HTR-8/SVneo (cell line): ENCODE results near the gene SLAMF9.

Source experiments
- DNase-seq: peaks from one replicate; pipeline ENCODE4 v3.0.0; 2011; ENCODE audit warnings: low spot score, mixed read lengths; ENCODE audit not compliant: insufficient read length
- FAIRE-seq: peaks from 2 replicates; lab custom pipeline; 2011; peaks lifted over from hg19 to GRCh38; lab: Jason Lieb, UNC

SLAMF9 gene

DNA sequence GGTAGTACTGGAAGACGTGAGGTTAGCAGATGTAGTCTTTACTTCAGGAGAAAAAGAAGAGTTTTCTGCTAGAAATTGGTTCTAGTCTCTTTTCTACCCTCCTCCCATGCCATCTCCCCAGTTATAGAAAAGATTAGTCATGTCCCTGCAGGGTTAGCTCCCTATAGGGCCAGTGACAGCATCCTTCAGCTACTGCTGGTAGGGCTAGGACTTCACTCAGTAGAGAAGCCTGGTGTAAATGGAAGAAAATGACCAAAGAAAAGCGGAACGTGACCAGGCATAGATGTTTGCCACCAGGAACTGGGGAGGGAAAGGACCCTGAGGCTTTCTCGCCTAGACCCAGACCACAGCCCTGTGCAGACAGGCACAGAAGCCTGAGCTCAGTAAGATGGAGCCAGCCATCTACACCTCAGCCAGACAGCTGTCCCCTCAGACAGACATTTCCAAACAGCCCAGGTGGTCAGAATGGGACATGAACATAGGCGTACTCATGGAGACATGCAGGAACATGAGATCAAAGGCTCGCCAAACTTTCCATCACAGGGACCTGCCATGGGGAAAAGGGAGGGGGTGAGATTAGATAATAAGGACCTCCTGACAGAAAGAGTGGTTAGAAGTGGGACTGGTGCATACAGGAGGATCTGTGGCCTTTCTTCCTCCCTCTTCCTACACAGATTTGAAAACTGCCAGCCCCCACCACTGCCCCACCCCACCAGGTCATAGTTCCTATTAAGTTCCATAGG is 23.5 kb upstream of the SLAMF9 start:
- FAIRE-seq, result no peak
- DNase-seq, result no peak

DNA sequence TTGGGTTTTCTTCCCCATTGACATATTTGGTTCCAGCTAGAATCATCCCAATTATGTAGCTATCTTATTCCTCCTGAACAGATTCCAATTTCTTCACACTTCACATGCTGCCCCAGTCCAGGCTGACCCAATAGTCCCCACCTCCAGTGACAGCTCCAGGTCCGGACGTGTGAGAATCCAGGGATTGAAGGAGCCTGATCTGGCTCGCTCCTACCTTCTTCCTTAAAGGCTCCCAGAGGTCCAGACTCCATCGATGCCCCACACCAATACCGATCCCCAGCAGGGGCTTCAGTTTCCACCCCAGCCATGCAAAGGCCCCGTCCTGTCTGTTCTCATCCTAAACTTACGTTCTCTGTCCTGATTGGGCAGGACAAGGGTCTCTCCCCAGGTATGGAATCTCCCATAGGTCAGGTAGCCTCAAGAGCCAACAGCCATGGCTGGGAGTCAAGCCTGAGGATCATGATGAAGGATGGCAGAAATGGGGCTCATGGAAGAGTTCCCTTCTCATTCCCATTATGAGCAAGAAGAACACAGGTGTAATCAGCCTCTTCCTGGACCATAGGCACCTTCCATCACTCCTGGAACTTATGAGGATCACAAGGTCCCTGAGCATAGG is 20.4 kb upstream of the SLAMF9 start:
- FAIRE-seq, result no peak
- no peak for DNase-seq

DNA sequence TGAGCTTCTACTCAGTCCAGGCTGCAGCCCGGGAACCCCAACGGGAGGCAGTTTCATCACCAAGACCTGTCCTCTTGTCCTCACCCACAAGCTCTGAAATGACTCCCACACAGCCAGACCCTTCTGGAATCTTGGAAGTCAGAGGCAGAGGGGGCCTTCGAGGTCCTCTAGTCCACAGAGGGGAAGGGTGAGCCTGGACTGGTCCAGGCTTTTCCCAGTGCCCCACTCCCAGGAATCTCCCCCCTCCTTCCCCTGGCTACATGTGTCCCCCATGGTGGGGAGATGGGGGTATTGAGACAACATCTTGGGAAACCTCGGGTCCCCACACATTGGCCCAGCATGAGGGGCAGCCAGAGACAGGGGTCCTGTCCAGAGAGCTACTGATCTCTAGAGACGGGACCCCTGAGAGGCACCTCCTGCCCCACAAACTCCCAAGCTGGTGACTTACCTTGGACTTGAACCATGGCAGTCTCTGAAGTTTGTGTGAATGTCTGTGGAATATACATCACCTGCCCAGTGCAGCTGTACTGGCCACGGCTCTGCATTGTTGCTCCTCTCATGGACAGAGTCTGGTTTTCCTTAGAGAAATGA is 19.4 kb upstream of the SLAMF9 start:
- FAIRE-seq (no peak), DNase-seq (no peak)

GRCh38 chr1:159972443-159973205 is 18.6 kb upstream of the SLAMF9 start:
- DNase-seq (no peak), FAIRE-seq (no peak)

GRCh38 chr1:159970932-159971342 is 16.9 kb upstream of the SLAMF9 start:
- DNase-seq (no peak), FAIRE-seq (no peak)

DNA sequence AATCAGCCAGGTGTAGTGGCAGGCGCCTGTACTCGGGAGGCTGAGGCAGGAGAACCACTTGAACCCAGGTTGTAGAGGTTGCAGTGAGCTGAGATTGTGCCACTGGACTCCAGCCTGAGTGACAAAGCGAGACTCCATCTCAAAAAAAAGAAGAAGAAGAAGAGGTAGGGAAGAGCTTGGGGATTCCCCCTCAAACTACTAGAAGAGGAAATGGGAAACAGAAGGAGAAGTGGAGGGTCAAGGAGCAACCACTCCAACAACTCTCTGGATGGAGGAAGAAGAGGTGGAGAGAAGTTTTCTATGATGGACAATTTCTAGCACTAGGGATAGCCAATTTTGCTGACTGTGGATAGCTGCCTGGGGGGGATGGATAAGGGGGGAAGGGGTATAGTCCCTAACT is 14.9 kb upstream of the SLAMF9 start:
- DNase-seq (no peak), FAIRE-seq (no peak)

GRCh38 chr1:159965263-159965662 is 11.2 kb upstream of the SLAMF9 start:
- FAIRE-seq, result no peak
- no peak for DNase-seq

DNA sequence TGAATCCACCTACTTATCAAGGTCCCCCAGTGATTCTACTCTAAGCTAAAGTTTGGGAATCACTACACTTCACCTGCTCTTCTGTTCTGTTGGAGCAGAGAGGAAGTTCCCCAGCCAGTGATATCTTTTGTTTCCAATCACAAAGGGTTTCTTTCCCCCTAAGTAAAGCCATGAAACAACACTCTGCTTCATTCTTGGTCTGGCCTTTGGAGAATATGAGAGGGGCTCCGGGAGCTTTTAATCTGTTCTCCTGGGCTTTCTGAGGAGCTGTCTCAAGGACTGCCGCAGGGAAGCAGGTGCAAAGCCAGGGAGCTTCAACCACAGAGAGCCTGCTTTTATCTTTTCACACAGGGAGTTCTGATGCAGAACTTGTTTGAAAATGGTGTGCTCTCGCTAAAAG is 10.1 kb upstream of the SLAMF9 start:
- FAIRE-seq (no peak), DNase-seq (no peak)

GRCh38 chr1:159962176-159962575 is 8.1 kb upstream of the SLAMF9 start:
- no peak for DNase-seq
- no peak for FAIRE-seq

DNA sequence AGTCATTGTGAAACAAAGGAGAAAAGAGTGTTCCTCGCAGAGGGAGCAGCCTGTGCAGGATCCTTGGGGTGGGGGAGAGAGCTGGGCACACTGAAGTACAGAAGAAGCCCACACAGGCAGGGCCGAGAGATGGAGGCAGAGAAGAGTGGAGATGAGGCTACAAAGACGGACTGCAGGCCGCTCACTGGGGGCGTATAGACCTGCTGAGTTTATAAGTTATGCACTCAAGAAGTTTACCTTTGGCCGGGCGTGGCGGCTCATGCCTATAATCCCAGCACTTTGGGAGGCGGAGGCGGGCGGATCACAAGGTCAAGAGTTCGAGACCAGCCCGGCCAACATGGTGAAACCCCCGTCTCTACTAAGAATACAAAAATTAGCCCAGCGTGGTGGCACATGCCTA is 7.6 kb upstream of the SLAMF9 start:
- DNase-seq, result no peak
- no peak for FAIRE-seq

GRCh38 chr1:159960721-159961381 is 6.8 kb upstream of the SLAMF9 start:
- no peak for DNase-seq
- no peak for FAIRE-seq

DNA sequence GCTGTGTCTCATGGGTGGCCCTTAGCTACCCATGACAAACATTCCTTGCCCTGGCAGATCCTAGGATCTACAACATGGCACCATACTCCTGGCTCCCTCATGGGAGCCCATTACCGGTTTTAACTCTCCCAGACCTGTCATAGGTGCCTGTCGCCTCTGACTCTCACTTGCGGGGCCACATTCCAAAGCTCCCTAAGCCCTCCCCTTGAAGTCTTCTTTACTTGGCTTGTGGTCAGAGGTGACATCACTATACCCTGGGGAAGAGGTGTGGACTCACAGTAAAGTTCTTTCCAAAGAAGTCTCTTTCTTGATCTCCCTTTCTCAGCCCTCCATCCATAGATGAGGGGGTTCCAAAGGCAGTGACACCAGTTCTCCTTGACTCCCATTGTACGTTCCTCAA is 5.4 kb upstream of the SLAMF9 start:
- FAIRE-seq (no peak), DNase-seq (no peak)

DNA sequence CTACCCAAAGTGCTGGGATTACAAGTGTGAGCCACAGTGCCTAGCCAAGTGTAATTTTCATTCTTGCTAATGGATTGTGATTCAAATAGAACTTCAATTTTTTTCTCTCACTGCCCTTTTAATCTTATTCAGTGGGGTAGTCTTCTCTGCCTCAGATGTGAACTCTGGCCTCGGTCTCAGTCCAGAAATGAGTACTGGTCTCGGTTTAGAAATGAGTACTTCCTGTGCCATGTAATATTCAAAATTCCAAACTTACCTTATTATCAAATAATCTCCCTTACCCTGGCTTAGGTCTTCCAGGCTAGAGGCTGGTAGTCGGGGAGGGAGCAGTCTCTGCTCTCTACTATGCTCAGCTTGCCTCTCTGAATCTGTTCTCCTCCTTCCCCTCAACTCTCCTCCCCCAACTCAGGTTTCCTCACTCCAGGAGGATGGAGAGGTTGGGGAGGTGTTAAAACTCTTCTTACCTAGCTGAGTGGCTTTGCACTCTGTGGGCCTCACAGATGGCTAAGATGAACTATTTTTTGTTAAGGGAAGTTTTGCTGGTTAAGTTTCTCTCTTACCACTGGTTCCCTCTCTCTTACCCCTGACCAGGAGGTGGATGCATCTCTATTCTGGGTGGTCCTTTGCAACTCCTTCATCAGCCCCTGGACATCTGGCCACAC is 4.8 kb upstream of the SLAMF9 start:
- DNase-seq (no peak), FAIRE-seq (no peak)

DNA sequence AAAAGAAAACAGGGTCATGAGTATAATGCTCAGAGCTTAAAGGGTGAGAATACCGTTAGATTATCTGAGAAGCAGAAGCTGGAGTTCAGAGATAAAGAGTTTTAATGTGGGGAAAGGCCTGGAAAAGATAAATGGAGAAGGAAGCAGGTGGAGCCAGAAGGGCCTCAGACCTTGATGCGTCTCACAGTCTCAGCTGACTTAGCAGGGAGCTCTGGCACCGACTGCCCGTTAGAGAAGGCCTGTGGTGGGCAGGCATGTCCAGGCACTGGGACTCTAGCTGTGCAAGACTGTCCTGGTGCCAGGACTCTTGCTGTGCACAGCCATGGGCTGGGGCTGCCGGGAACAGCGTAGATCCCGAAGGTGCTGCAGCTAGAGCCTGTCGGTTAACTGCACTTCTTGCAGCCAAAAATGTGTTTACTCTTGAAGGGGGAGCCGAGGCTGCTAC is 3.8 kb upstream of the SLAMF9 start:
- no peak for FAIRE-seq
- DNase-seq, result no peak

DNA sequence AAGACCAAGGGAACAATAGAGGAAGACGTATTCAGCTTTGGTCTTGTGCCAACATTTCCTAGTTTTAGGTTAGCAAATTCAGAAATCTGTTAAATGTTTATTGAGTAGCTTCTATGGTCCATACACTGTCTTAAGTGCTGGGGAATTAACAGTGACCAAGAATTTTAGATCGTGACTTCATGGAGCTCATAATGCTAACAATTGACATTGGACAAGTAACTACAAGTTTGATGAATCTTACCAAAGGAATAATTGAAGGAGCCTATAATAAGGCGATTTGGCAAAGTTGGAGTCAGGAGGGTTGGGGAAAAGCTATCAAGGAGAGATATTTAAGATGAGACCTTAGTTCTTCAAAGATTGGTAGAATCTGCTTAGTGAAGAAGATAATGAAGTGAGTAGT is 1.4 kb upstream of the SLAMF9 start:
- DNase-seq, result no peak
- FAIRE-seq, result no peak

- FAIRE-seq, result no peak
- no peak for DNase-seq
These were observed 1.1 kb downstream of the SLAMF9 start for GRCh38 chr1:159952932-159953331.

- FAIRE-seq (no peak), DNase-seq (no peak)
These were observed 2.5 kb downstream of the SLAMF9 start for GRCh38 chr1:159951551-159951950.

DNA sequence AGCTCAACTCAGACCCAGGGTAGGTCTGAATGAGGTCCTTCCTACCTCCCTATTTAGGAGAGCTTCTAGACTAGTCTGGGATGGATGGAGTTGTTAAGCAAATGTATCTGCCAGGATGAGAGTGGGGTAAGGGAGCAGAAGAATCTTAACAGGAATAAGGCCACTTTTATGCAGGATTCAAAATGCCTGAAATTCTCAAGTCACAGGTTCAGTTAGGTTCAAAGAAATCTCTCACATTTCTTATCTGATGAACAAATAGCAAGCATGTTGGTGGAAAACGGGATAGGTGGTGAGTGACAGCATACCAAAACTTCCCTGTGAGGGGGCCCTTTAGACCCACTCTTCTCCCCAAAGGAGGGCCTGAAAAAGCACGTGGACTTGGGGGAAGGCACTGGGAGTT is 3.0 kb downstream of the SLAMF9 start:
- DNase-seq (no peak), FAIRE-seq (no peak)

GRCh38 chr1:159949981-159950381 is 4.1 kb downstream of the SLAMF9 start:
- DNase-seq, result no peak
- no peak for FAIRE-seq

- no peak for FAIRE-seq
- no peak for DNase-seq
These were observed 4.9 kb downstream of the SLAMF9 start for GRCh38 chr1:159949123-159949522.
